Measurements from ENCODE around the gene FRS2.
A peak's percentile ranks its signal among the peaks of the same experiment; 100 is the strongest.

FRS2 gene

GRCh38 chr12:69425417-69425816 is 44.8 kb upstream of the FRS2 start:
- no peak for DNase-seq (ENCODE audit: low read depth in 1 of 2, low spot score in 1 of 2)
- H3K4me3 ChIP-seq (replicated peaks; ENCODE audit: insufficient read depth, low read length) = no peak overlapping the region
- TF ChIP-seq POLR2AphosphoS5 (IDR thresholded peaks at IDR 0.05; ENCODE audit: low read depth) (no peak), SPI1 (IDR thresholded peaks at IDR 0.05; ENCODE audit: borderline replicate concordance, low read depth) (no peak), GABPA (IDR thresholded peaks at IDR 0.05; ENCODE audit: low read depth) (no peak), CTCF (IDR thresholded peaks at IDR 0.05; ENCODE audit: insufficient read depth, low read length) (no peak), REST (IDR thresholded peaks at IDR 0.05; ENCODE audit: insufficient replicate concordance, low read depth) (no peak)
- H3K27me3 ChIP-seq (ENCODE audit: insufficient read depth, poor library complexity, severe bottlenecking) = no peaks in the 10 kb centered on the region
- no peak overlapping the region for H3K27ac ChIP-seq (replicated peaks)

DNA sequence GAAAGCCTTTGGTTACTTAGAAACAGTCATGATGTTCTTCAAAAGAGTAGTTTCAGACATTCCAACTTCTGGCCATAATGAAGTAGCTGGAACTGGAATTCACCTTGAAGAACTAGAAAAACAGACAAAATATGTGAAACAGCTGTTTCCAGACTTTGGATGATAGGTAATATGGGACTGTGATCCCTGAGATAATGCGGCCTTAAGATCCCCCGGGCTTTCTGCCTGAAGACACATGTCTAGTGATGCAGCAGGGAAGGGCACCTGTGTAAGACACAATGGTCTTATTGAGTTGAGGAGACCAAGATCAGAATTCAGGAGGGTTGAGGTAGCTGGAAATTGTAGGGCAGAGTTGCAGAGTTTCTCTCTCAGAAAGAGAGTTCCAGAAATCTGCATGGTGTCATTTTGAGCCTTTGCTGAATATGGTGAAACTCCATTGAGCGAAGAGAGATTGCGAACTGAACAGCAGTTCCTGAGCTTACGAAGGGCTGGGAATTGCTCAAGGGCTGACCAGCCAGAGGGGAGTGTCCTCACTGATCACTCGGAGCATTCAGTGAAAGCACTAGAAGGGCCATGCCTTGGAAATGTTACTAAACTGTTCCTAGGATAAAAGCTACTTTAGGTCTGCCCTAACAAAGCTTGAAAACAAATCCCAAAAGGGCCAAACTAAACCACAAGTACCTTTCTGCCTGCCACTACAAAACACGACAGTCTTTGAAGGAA is 41.7 kb upstream of the FRS2 start:
- peak in 1 of 2 experiments; percentile 46 for DNase-seq (ENCODE audit: low read depth in 1 of 2, low spot score in 1 of 2)

More for the DNA sequence above, 41.7 kb upstream of the FRS2 start:
- no peak overlapping the region for H3K27ac ChIP-seq (replicated peaks)
- H3K4me3 ChIP-seq (replicated peaks; ENCODE audit: insufficient read depth, low read length) = no peak overlapping the region
- H3K27me3 ChIP-seq (ENCODE audit: insufficient read depth, poor library complexity, severe bottlenecking) = no peaks in the 10 kb centered on the region
- TF ChIP-seq REST (IDR thresholded peaks at IDR 0.05; ENCODE audit: insufficient replicate concordance, low read depth) = no peak
- no peak for TF ChIP-seq SPI1 (IDR thresholded peaks at IDR 0.05; ENCODE audit: borderline replicate concordance, low read depth)
- TF ChIP-seq POLR2AphosphoS5 (IDR thresholded peaks at IDR 0.05; ENCODE audit: low read depth) = no peak
- TF ChIP-seq GABPA (IDR thresholded peaks at IDR 0.05; ENCODE audit: low read depth) = no peak
- no peak for TF ChIP-seq CTCF (IDR thresholded peaks at IDR 0.05; ENCODE audit: insufficient read depth, low read length)
